Caco-2 (cell line): ENCODE results near the gene PHF10. TPM values are rescaled to one million over a fixed set of nuclear protein-coding genes. Genes with fewer than 3 reads are reported as not detected.

ENCODE experiments used
- BruUV-seq: library from RNA; stranded (reverse); fragments of 400-500 nt; replicated peaks from 2 replicates; lab custom pipeline; 2021; lab: Mats Ljungman, UMichigan
- CTCF ChIA-PET: fragments of 300-600 bp; sonication (Branson Sonifier 250); formaldehyde crosslinking; loops from one replicate; lab custom pipeline; 2022; ENCODE audit warnings: antibody characterized with exemption; lab: Charles Lee
- POLR2A ChIA-PET: fragments of 300-600 bp; sonication (Branson Sonifier 250); formaldehyde crosslinking; loops from one replicate; lab custom pipeline; 2022; ENCODE audit warnings: antibody characterized with exemption; lab: Charles Lee
- DNase-seq, 2 experiments: peaks; one replicate each; pipeline versions ENCODE4 v3.0.0 to v3.0.0-alpha.2; 2020 to 2022
- H3K27me3 ChIP-seq: replicated peaks from 2 replicates; pipeline ENCODE4 v1.6.0; 2011; ENCODE audit warnings: low read length; ENCODE audit not compliant: control insufficient read depth, insufficient read depth
- H3K36me3 ChIP-seq: 2 replicates; pipeline ENCODE4 v1.5.1; 2011; ENCODE audit warnings: low read length; ENCODE audit not compliant: control insufficient read depth, insufficient read depth
- H3K4me1 ChIP-seq: fragments of 250-450 bp; sonication (Bioruptor Pico); 2 replicates; pipeline ENCODE4 v1.5.1; 2020; ENCODE audit warnings: mild to moderate bottlenecking
- H3K4me3 ChIP-seq: 2 replicates; pipeline ENCODE4 v1.5.1; 2011; ENCODE audit warnings: low read depth, mild to moderate bottlenecking, control low read depth, low read length
- H3K9me3 ChIP-seq: fragments of 250-450 bp; sonication (Bioruptor Pico); 2 replicates; pipeline ENCODE4 v1.5.1; 2020; ENCODE audit warnings: mild to moderate bottlenecking, moderate library complexity
- H3K27ac Mint-ChIP-seq: one replicate; pipeline ENCODE4 v1.8.0; 2022; ENCODE audit warnings: mixed read lengths; ENCODE audit not compliant: unreplicated experiment
- H3K27me3 Mint-ChIP-seq: one replicate; pipeline ENCODE4 v1.8.0; 2022; ENCODE audit warnings: mixed read lengths; ENCODE audit not compliant: insufficient read depth, unreplicated experiment
- H3K36me3 Mint-ChIP-seq: one replicate; pipeline ENCODE4 v1.8.0; 2022; ENCODE audit warnings: mild to moderate bottlenecking, mixed read lengths; ENCODE audit not compliant: insufficient read depth, unreplicated experiment
- H3K4me1 Mint-ChIP-seq: one replicate; pipeline ENCODE4 v1.8.0; 2022; ENCODE audit warnings: low read depth, mixed read lengths; ENCODE audit not compliant: unreplicated experiment
- H3K4me3 Mint-ChIP-seq: one replicate; pipeline ENCODE4 v1.8.0; 2022; ENCODE audit warnings: mild to moderate bottlenecking, moderate library complexity, mixed read lengths; ENCODE audit not compliant: unreplicated experiment
- H3K9me3 Mint-ChIP-seq: one replicate; pipeline ENCODE4 v1.8.0; 2022; ENCODE audit warnings: mixed read lengths; ENCODE audit not compliant: unreplicated experiment
- CTCF ChIP-seq, 2 experiments: fragments of 200-600 bp in 1 of 2; IDR thresholded peaks; 1 replicate in 1 of 2; 2 replicates in 1 of 2; pipeline versions ENCODE4 v1.5.1 to v1.8.0; 2011 to 2022; ENCODE audit warnings: antibody characterized with exemption in 1 of 2, control low read depth in 1 of 2, inconsistent platforms in 1 of 2, low read depth in 1 of 2, low read length in 1 of 2, mild to moderate bottlenecking in 1 of 2, moderate library complexity in 1 of 2; ENCODE audit not compliant: insufficient read depth in 1 of 2, severe bottlenecking in 1 of 2, unreplicated experiment in 1 of 2
- intact Hi-C: fragments of 100-400 bp; cut with micrococcal nuclease; formaldehyde crosslinking; loops from one replicate; pipeline ENCODE4 v1.10.0; 2022; ENCODE audit not compliant: unreplicated experiment
- total RNA-seq: library from RNA; stranded (reverse); gene quantifications from 2 replicates; pipeline ENCODE4 v1.2.3, GENCODE V29; 2022

PHF10 gene
- total RNA-seq, 1 experiment from 2014 or later = 75.7 TPM

GRCh38 chr6:169667716-169668115 lies 56.6 kb downstream of the PHF10 start:
- Histone ChIP-seq H3K27me3 (no peaks in the 10 kb centered on the region), H3K9me3 (no peaks in the 10 kb centered on the region), H3K4me3 (no peak overlapping the region), H3K4me1 (no peaks in the 10 kb centered on the region), H3K36me3 (peaks cover 3% of the 10 kb centered on the region; the same call in 1 of the 2 replicates)
- intact Hi-C loops = no loop called here
- Mint-ChIP-seq H3K4me3 (no peak overlapping the region), H3K4me1 (no peaks in the 10 kb centered on the region), H3K9me3 (no peaks in the 10 kb centered on the region), H3K36me3 (peaks cover 31% of the 10 kb centered on the region), H3K27ac (no peak overlapping the region), H3K27me3 (no peaks in the 10 kb centered on the region)
- DNase-seq = no peak
- no peak for TF ChIP-seq CTCF (IDR thresholded peaks at IDR 0.05; ENCODE audit: insufficient read depth in 1 of 2, low read depth in 1 of 2, low read length in 1 of 2, severe bottlenecking in 1 of 2, unreplicated experiment in 1 of 2)
- no TSS peak for BruUV-seq
- CTCF ChIA-PET = no interaction called here
- POLR2A ChIA-PET = no interaction called here

- BruUV-seq = no TSS peak
- Histone ChIP-seq H3K9me3 (no peaks in the 10 kb centered on the region), H3K27me3 (no peaks in the 10 kb centered on the region), H3K4me3 (no peak overlapping the region), H3K36me3 (peaks cover 4% of the 10 kb centered on the region; the same call in 1 of the 2 replicates), H3K4me1 (no peaks in the 10 kb centered on the region)
- no peak overlapping the region for H3K27ac Mint-ChIP-seq
- POLR2A ChIA-PET = no interaction called here
- CTCF ChIA-PET = no interaction called here
- no peak for TF ChIP-seq CTCF (IDR thresholded peaks at IDR 0.05; ENCODE audit: insufficient read depth in 1 of 2, low read depth in 1 of 2, low read length in 1 of 2, severe bottlenecking in 1 of 2, unreplicated experiment in 1 of 2)
- no peak overlapping the region for H3K4me3 Mint-ChIP-seq
- intact Hi-C loops = no loop called here
- no peaks in the 10 kb centered on the region for H3K4me1 Mint-ChIP-seq
- no peaks in the 10 kb centered on the region for H3K27me3 Mint-ChIP-seq
- H3K9me3 Mint-ChIP-seq = no peaks in the 10 kb centered on the region
- no peak for DNase-seq
- H3K36me3 Mint-ChIP-seq = peaks cover 31% of the 10 kb centered on the region
Measured at GRCh38 chr6:169666441-169666840, 57.9 kb downstream of the PHF10 start.

GRCh38 chr6:169665289-169665688 lies 59.0 kb downstream of the PHF10 start:
- H3K27me3 ChIP-seq = no peaks in the 10 kb centered on the region
- no peaks in the 10 kb centered on the region for H3K4me1 ChIP-seq
- no peak overlapping the region for H3K4me3 ChIP-seq
- BruUV-seq = no TSS peak
- no peak overlapping the region for H3K4me3 Mint-ChIP-seq
- peaks cover 3% of the 10 kb centered on the region; the same call in 1 of the 2 replicates for H3K36me3 ChIP-seq
- H3K36me3 Mint-ChIP-seq = peaks cover 26% of the 10 kb centered on the region
- no peak overlapping the region for H3K27ac Mint-ChIP-seq
- H3K4me1 Mint-ChIP-seq = no peaks in the 10 kb centered on the region
- intact Hi-C loops = no loop called here
- TF ChIP-seq CTCF (IDR thresholded peaks at IDR 0.05; ENCODE audit: insufficient read depth in 1 of 2, low read depth in 1 of 2, low read length in 1 of 2, severe bottlenecking in 1 of 2, unreplicated experiment in 1 of 2) = no peak
- ChIA-PET POLR2A (no interaction called here), CTCF (no interaction called here)
- no peaks in the 10 kb centered on the region for H3K9me3 Mint-ChIP-seq
- H3K9me3 ChIP-seq = no peaks in the 10 kb centered on the region
- DNase-seq = no peak
- H3K27me3 Mint-ChIP-seq = no peaks in the 10 kb centered on the region
